Testis (tissue), 2 donors: Measurements from ENCODE around the gene PHKA1.

Source experiments
- POLR2A ChIP-seq: fragments of 450-650 bp; IDR thresholded peaks from one replicate; pipeline ENCODE4 v1.6.1; 2017; ENCODE audit warnings: antibody characterized with exemption, mild to moderate bottlenecking, moderate library complexity
- TF ChIP-seq, protein P1 (sequence below), 3 experiments: fragments of 450-650 bp in 2 of 3; fragments of 200-600 bp in 1 of 3; sonication (generic) in 1 of 3; IDR thresholded peaks; one replicate each; pipeline ENCODE4 v1.5.1; 2016 to 2019; ENCODE audit warnings: antibody characterized with exemption in 3 of 3, mild to moderate bottlenecking in 2 of 3, moderate library complexity in 1 of 3

DNA sequence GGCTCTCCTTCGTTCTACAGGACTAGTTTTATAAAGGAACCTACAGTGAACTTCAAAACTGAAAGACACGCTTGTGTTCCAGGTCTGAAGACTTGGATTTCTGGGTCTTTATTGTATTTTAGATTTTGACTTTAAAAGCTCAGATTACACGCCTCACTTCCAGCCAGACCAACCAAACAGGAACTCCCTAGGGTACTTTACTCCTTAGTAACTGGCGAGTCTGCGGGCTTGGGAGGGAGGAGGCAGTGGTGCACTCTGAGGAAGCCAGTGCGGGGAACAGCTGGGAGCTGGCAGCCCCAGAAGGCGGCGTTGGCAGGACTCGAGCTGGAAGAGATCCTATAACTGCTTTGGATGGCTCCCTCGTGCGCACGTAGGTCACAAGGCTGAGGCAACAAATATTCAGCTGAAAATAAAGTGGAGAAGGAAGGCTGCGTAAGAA lies 391 bp upstream of the PHKA1 start:
- TF ChIP-seq, protein P1, sequence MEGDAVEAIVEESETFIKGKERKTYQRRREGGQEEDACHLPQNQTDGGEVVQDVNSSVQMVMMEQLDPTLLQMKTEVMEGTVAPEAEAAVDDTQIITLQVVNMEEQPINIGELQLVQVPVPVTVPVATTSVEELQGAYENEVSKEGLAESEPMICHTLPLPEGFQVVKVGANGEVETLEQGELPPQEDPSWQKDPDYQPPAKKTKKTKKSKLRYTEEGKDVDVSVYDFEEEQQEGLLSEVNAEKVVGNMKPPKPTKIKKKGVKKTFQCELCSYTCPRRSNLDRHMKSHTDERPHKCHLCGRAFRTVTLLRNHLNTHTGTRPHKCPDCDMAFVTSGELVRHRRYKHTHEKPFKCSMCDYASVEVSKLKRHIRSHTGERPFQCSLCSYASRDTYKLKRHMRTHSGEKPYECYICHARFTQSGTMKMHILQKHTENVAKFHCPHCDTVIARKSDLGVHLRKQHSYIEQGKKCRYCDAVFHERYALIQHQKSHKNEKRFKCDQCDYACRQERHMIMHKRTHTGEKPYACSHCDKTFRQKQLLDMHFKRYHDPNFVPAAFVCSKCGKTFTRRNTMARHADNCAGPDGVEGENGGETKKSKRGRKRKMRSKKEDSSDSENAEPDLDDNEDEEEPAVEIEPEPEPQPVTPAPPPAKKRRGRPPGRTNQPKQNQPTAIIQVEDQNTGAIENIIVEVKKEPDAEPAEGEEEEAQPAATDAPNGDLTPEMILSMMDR (IDR thresholded peaks at IDR 0.05) = no peak
- TF ChIP-seq POLR2A = no peak
